Measurements from ENCODE around the gene ASB1.

The ASB1 gene

DNA sequence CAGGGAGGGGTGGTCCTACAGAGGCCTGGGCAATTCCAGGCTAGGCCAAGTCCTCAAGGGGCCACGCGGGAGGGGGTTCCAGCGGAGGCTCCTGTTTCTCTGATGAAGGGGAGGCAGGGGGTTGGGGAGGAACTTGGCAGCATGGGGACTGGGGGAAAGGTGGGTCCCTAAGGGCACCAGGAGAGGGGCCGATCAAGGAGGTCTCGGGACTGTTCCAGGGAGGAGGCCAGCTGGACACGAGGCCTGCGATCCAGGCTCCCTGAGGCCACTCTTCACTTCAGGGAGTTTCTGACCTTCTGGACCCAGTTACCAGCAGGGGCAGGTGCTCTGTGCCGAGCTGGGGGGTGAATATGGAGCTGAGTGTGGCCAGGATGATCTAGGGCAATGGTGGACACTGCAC is 71.5 kb downstream of the ASB1 start:
- no peak for DNase-seq

DNA sequence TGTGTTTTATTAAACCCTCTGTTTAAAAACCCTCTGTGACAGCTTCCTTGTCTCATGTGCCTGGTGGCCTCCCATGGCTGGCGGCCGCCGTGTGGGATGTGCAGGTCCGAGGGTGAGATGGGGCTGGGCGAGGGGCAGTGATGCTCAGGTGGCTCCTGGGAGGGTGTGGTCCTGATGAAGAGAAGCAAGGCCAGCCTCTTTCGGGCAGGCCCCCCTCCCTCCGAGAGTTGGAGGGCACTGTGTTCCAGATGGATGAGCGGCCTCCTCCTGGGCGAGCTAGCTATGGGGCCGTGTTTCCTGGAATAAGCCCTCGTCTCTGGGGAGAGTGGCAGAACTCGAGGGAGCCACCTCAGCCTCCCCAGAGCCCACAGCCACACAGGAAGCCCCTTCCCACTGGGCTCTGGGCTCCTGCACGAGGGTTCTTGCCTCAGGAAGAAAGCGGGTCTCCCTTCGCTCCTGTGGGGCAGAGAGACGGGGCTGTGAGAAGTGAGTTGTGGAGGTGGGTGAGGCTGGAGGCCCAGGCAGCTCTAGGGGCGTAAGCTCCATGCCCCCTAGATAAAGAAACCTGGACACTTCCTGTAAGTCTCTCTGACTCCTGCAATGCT is 72.1 kb downstream of the ASB1 start:
- DNase-seq, result no peak

DNA sequence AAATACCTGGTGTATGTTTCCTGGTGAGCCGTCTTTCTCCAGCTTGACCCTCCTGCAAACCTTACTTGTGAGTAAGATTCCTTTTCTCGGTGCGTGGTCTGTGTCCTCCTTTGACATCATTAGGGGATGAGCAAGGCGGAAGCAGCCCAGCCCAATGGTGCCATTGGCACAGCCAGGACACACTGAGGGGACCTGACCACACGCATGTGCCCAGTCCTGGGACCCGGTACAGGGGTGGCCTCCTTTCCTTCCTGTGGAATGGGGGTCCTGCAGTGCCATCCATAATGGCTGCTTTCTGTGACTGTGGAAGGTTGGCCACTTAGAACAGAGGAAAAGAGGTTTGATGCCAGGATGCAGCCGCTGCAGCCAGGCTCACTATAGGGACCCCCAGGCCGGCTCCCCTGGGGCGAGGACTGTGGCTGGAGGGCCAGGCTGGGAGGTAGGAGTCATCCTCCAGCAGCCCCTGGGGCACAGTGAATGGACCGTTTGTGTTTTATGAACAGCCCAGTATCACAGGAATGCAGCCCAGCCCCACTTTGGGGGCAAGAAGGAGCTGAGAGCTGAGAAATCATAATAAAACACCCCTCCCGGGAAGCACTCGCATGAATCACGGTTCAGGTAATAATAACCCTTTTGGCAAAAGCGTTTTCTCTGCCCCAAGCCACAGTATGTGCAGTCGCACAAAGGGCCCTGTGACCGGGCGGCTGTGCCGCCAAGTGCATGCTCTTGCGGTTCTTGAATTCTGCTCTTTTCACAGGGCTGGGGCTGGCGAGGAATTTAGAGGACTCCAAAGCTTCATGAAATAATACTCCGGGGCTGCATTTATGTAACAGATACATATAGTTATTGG is 73.2 kb downstream of the ASB1 start:
- no peak for DNase-seq

DNA sequence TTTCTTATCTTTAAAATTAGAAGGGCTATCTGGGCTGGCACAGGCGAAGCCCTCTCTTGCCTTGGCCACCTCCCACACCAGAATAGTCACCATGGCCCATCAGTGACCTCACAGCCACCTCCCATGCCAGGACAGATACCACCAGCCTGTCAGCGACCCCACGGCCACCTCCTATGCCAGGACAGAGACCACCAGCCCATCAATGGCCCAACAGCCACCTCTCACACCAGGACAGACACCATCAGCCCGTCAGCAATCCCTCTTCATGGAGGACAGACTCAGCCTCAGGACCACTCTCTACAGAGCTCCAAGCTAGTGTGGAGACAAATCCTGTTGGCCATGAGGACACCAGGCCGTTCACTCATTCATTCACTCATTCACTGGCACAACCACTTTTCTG is 74.6 kb downstream of the ASB1 start:
- DNase-seq, result no peak
